GM23338 (cell line): Measurements from ENCODE around the gene PAFAH2.

Source experiments
- EZH2 ChIP-seq: fragments of 200-600 bp; sonication (generic); IDR thresholded peaks from one replicate; pipeline ENCODE4 v1.8.0; 2017; ENCODE audit warnings: antibody characterized with exemption, mild to moderate bottlenecking, low read depth; ENCODE audit not compliant: unreplicated experiment
- EZH2phosphoT487 ChIP-seq: fragments of 200-600 bp; sonication (generic); IDR thresholded peaks from one replicate; pipeline ENCODE4 v1.8.1; 2018; ENCODE audit warnings: antibody characterized with exemption; ENCODE audit not compliant: unreplicated experiment

GRCh38 chr1:26022404-26022779, 24.5 kb upstream of the PAFAH2 start:
- TF ChIP-seq EZH2phosphoT487 (no peak), EZH2 (no peak)
